RCC 7860 (cell line): Measurements from ENCODE around the gene DRAM1.
"Not testable (repeated sequence)": the region's sequence is repeated elsewhere in the genome, so short reads cannot be mapped to it uniquely, and the experiment has no call there.

ENCODE experiments used
- DNase-seq: peaks from one replicate; pipeline ENCODE4 v3.0.0-alpha.2; 2015; ENCODE audit warnings: low spot score
- FAIRE-seq: peaks from 2 replicates; lab custom pipeline; 2012; peaks lifted over from hg19 to GRCh38; lab: Jason Lieb, UNC

DRAM1 gene

GRCh38 chr12:101876861-101877805, at the start of gene DRAM1:
DRAM1 (plus strand) TSS chr12:101877580; CDS start chr12:101877790, 210 bp downstream.
- no peak for FAIRE-seq
- peak; percentile 73 for DNase-seq

- no peak for DNase-seq
- FAIRE-seq = no peak
Measured at GRCh38 chr12:101828463-101829196, 48.8 kb upstream of the DRAM1 start.

GRCh38 chr12:101829639-101830366, 47.6 kb upstream of the DRAM1 start:
- no peak for FAIRE-seq
- peak; percentile 12 for DNase-seq

- no peak for FAIRE-seq
- peak; percentile 83 for DNase-seq
Measured at GRCh38 chr12:101830367-101831325, 46.7 kb upstream of the DRAM1 start, which contains the start of gene GNPTAB. GNPTAB (minus strand) TSS chr12:101830959; CDS start chr12:101830675, 284 bp downstream.

GRCh38 chr12:101832030-101832429, 45.4 kb upstream of the DRAM1 start:
- FAIRE-seq (no peak), DNase-seq (no peak)

- DNase-seq = no peak
- FAIRE-seq = no peak
Measured at GRCh38 chr12:101838628-101839323, 38.6 kb upstream of the DRAM1 start.

GRCh38 chr12:101839324-101840283, 37.8 kb upstream of the DRAM1 start:
- DNase-seq (peak; percentile 18), FAIRE-seq (peak; percentile 28)

GRCh38 chr12:101841069-101841468, 36.3 kb upstream of the DRAM1 start:
- FAIRE-seq = no peak

GRCh38 chr12:101845137-101845711, 32.2 kb upstream of the DRAM1 start:
- FAIRE-seq = no peak
- no peak for DNase-seq

More at GRCh38 chr12:101841069-101841468, 36.3 kb upstream of the DRAM1 start:
- DNase-seq = no peak

GRCh38 chr12:101847325-101847724, 30.1 kb upstream of the DRAM1 start:
- no peak for FAIRE-seq

GRCh38 chr12:101850199-101850598, 27.2 kb upstream of the DRAM1 start:
- DNase-seq = no peak
- no peak for FAIRE-seq

More at GRCh38 chr12:101847325-101847724, 30.1 kb upstream of the DRAM1 start:
- DNase-seq = no peak

GRCh38 chr12:101852998-101853397, 24.4 kb upstream of the DRAM1 start:
- DNase-seq (no peak), FAIRE-seq (no peak)

GRCh38 chr12:101854747-101855146, 22.6 kb upstream of the DRAM1 start:
- DNase-seq (no peak), FAIRE-seq (no peak)

GRCh38 chr12:101855364-101855884, 22.0 kb upstream of the DRAM1 start:
- DNase-seq (no peak), FAIRE-seq (no peak)

GRCh38 chr12:101855976-101856375, 21.4 kb upstream of the DRAM1 start:
- FAIRE-seq (no peak), DNase-seq (no peak)

GRCh38 chr12:101856614-101857013, 20.8 kb upstream of the DRAM1 start:
- not testable (repeated sequence) for FAIRE-seq, DNase-seq

GRCh38 chr12:101857043-101857558, 20.3 kb upstream of the DRAM1 start:
- DNase-seq (peak; percentile 64), FAIRE-seq (no peak)
